ENCODE measurements around the gene LTBP2.
"Not testable (repeated sequence)": the region's sequence is repeated elsewhere in the genome, so short reads cannot be mapped to it uniquely, and the experiment has no call there.

The LTBP2 gene

GRCh38 chr14:74468513-74468912 lies 143.5 kb downstream of the LTBP2 start:
- Mint-ChIP-seq H3K36me3 (ENCODE audit: low read depth) (no peaks in the 10 kb centered on the region), H3K27me3 (no peaks in the 10 kb centered on the region), H3K9me3 (no peaks in the 10 kb centered on the region), H3K27ac (no peak overlapping the region), H3K4me1 (ENCODE audit: low read depth) (no peaks in the 10 kb centered on the region), H3K4me3 (no peak overlapping the region)

- Mint-ChIP-seq H3K36me3 (ENCODE audit: low read depth) (no peaks in the 10 kb centered on the region), H3K27ac (no peak overlapping the region), H3K27me3 (no peaks in the 10 kb centered on the region), H3K4me3 (no peak overlapping the region), H3K4me1 (ENCODE audit: low read depth) (no peaks in the 10 kb centered on the region), H3K9me3 (no peaks in the 10 kb centered on the region)
Observed at GRCh38 chr14:74465335-74465734, 146.7 kb downstream of the LTBP2 start.

- no peaks in the 10 kb centered on the region for H3K27me3 Mint-ChIP-seq
- H3K36me3 Mint-ChIP-seq (ENCODE audit: low read depth) = no peaks in the 10 kb centered on the region
- no peak overlapping the region for H3K27ac Mint-ChIP-seq
- H3K4me1 Mint-ChIP-seq (ENCODE audit: low read depth) = no peaks in the 10 kb centered on the region
- no peak overlapping the region for H3K4me3 Mint-ChIP-seq
- H3K9me3 Mint-ChIP-seq = no peaks in the 10 kb centered on the region
Observed at GRCh38 chr14:74464785-74465184, 147.3 kb downstream of the LTBP2 start.

DNA sequence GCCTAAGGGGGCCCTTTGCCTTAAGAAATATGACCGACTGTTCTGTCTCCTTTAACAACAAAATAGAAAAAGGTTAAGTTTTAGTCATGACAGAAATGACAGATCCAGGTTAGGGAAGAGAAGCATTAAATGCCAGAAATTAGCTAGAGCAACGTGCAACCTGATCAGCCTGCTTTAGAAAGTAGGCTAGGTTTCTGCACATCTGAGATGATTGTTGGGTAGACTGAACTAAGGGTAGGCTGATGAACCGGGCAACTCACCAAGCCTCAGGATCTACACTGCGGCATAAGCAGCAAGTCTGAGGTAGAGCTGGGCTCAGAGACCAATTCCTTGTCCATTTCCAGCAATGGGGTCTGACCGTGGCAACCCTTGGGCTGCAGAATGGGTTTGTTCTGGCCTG lies 148.3 kb downstream of the LTBP2 start:
- Mint-ChIP-seq H3K27me3 (no peaks in the 10 kb centered on the region), H3K27ac (no peak overlapping the region), H3K4me1 (ENCODE audit: low read depth) (no peaks in the 10 kb centered on the region), H3K4me3 (no peak overlapping the region), H3K9me3 (no peaks in the 10 kb centered on the region), H3K36me3 (ENCODE audit: low read depth) (no peaks in the 10 kb centered on the region)

DNA sequence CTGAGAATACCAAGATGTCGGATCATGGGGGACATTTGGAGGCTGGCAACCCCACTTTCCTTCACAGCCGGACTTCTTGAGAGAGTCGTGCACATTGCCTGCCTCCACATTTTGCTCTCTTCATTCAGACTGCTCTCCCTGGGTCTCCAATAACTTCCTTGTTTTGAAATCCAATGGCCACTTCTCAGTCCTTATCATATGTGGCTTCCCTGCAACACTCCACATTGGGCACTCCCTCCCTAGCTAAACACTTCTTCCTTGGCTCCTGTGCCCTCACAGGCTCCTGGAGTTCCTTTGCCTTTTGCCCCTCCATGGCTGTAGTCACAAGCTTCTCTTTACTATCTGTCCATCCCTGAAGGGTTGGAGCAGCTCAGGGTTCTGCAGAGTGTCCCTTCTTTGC lies 149.0 kb downstream of the LTBP2 start:
- Mint-ChIP-seq H3K27ac (no peak overlapping the region), H3K27me3 (no peaks in the 10 kb centered on the region), H3K36me3 (ENCODE audit: low read depth) (no peaks in the 10 kb centered on the region), H3K4me3 (no peak overlapping the region), H3K4me1 (ENCODE audit: low read depth) (no peaks in the 10 kb centered on the region), H3K9me3 (no peaks in the 10 kb centered on the region)

DNA sequence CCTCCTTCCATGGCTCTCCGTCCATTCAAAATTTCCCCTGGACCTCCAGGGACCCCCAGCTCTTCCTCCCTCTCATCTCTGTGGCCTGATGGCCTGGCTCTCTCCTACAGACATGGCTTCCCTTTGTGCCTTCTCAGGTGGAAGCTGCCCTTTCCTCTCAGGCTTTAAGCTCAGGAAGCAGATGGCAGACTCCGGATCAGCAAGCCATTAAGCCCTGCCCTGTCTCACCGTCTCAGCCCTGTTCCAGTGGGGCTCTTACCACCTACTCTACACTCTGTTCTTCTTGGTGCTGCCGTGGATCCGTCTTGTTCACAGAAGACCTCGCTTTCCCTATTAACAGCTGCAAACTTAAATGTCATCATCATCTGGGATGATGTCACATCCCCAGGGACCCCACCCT lies 152.1 kb downstream of the LTBP2 start:
- no peaks in the 10 kb centered on the region for H3K4me1 Mint-ChIP-seq (ENCODE audit: low read depth)
- no peaks in the 10 kb centered on the region for H3K9me3 Mint-ChIP-seq
- peaks cover 3% of the 10 kb centered on the region for H3K27me3 Mint-ChIP-seq
- H3K36me3 Mint-ChIP-seq (ENCODE audit: low read depth) = no peaks in the 10 kb centered on the region
- no peak overlapping the region for H3K27ac Mint-ChIP-seq
- H3K4me3 Mint-ChIP-seq = no peak overlapping the region

DNA sequence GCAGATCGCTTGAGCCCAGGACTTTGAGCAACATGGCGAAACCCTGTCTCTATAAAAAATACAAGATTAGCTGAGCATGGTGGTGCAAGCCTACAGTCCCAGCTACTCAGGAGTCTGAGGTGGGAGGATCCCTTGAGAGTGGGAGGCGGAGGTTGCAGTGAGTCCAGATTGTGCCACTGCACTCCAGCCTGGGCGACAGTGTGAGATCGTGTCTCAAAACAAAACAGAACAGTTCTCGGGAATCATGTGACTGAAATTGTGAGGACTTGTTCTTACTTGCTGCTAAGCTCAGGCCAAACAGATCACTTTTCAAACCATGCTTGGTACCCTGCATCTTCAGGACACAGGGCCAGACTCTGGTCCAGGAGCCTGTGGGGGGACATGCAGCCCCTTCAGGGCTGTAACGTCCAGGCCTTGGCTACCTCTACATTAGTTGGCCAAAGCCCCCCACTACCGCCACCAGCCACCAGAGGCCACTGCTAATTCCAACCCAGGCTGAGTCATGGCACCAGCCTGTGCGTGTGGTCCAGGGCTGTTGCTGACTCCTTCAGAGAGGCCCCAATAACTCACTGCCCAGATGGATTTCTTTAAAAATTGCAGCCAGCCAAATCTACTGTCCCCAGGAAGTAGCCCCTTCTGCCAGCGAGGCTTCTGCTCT lies 152.6 kb downstream of the LTBP2 start:
- H3K4me1 Mint-ChIP-seq (ENCODE audit: low read depth) = no peaks in the 10 kb centered on the region
- no peaks in the 10 kb centered on the region for H3K9me3 Mint-ChIP-seq
- no peak overlapping the region for H3K4me3 Mint-ChIP-seq
- no peak overlapping the region for H3K27ac Mint-ChIP-seq
- H3K27me3 Mint-ChIP-seq = peaks cover 3% of the 10 kb centered on the region
- H3K36me3 Mint-ChIP-seq (ENCODE audit: low read depth) = no peaks in the 10 kb centered on the region

GRCh38 chr14:74457565-74457895 lies 154.5 kb downstream of the LTBP2 start:
- Mint-ChIP-seq H3K36me3 (ENCODE audit: low read depth) (no peaks in the 10 kb centered on the region), H3K9me3 (no peaks in the 10 kb centered on the region), H3K4me3 (no peak overlapping the region), H3K27ac (no peak overlapping the region), H3K4me1 (ENCODE audit: low read depth) (no peaks in the 10 kb centered on the region), H3K27me3 (peaks cover 3% of the 10 kb centered on the region)

- Mint-ChIP-seq H3K9me3 (no peaks in the 10 kb centered on the region), H3K27ac (no peak overlapping the region), H3K27me3 (peaks cover 3% of the 10 kb centered on the region), H3K4me1 (ENCODE audit: low read depth) (no peaks in the 10 kb centered on the region), H3K36me3 (ENCODE audit: low read depth) (no peaks in the 10 kb centered on the region), H3K4me3 (no peak overlapping the region)
Observed at GRCh38 chr14:74456684-74457564, 155.1 kb downstream of the LTBP2 start.

DNA sequence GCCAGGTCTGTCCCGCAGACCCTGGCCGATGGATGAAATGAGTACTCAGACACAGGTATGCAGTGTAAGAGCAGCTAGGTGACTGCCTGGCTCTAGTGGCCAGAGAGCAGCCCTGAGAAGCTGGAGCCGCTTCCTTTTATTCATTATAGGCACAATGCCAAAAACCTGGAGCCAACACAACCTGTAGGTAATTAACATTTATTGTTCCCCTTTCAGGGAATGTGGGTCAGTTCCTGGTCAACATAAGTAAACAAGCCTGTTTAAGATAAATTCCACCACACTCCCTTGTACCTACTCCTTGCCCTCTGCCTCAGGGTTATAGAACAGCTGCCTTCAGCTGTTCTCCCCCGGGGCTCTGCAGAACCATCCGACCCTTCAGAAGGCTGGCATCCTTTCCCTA lies 157.6 kb downstream of the LTBP2 start:
- H3K27ac Mint-ChIP-seq; H3K4me1 Mint-ChIP-seq (ENCODE audit: low read depth); H3K36me3 Mint-ChIP-seq (ENCODE audit: low read depth); H3K4me3 Mint-ChIP-seq; H3K9me3 Mint-ChIP-seq: not testable (repeated sequence)
- peaks cover 15% of the 10 kb centered on the region for H3K27me3 Mint-ChIP-seq
